SW 1271 (cell line): ENCODE results near the gene ZGRF1.
"Not testable (repeated sequence)": the region's sequence is repeated elsewhere in the genome, so short reads cannot be mapped to it uniquely, and the experiment has no call there.

Experiments used
- DNase-seq, 2 experiments: peaks; one replicate each; lab custom pipeline; 2025; lab: John Stamatoyannopoulos, UW

ZGRF1 gene

GRCh38 chr4:112515198-112516065 lies 121.3 kb downstream of the ZGRF1 start:
- DNase-seq = peak in 1 of 2 experiments; percentile 32

DNA sequence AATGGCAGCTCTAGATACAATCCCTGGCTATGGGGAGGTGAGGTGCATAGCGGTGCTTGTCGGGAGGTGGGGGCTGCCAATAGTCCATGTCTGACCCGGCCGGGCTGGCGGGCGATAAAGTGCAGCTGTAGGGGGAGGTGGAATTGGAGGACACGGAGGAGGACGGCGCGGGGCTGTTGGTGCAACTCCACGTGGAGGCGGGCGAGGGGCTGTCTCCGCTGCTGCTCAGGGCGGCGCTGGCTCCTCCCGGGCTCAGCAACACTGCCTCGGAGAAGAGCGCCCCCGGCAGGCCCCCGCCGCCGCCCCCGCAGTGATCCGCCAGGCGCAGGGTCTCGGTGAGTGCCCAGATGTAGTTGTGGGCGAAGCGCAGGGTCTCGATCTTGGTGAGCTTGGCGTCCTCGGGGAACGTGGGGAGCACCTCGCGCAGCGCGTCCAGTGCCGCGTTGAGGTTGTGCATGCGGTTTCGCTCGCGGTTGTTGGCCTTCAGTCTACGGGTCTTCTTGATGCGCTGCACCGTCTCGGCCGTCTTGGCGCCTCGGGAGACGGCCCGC lies 122.0 kb downstream of the ZGRF1 start:
- DNase-seq = peak in 1 of 2 experiments; percentile 15

DNA sequence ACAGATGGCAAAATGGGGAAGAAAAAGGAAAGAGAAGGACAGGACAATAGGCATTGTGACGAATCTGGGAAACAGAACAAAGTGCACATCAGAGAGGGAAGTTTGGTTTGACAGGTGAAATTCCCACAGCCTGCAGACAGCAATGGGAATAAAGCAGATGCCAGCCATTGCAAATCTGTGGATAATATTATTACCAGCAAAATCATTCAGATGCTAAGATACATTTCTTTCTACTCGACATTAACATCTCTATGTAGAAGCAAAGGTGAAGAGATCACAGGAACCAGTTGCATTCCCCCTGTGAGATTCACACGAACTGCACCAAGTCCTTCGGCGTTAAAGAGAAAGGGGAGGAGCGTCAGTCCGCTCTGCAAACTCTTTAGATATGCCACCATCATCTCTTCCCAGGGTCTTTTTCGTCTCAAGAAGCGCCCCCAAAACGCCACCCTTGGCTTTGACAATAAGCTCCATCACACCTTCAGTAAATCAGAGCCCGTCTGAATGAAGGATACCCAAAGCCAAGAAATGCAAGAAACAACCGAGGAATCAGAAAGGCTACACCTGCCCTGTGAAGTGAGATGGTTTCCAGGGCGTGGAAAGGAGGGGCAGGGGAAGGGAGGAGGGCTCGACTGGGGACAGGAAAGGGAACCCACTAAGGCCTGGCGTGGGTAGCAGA lies 122.6 kb downstream of the ZGRF1 start:
- DNase-seq = no peak

GRCh38 chr4:112511803-112512118 lies 124.9 kb downstream of the ZGRF1 start:
- DNase-seq = no peak

DNA sequence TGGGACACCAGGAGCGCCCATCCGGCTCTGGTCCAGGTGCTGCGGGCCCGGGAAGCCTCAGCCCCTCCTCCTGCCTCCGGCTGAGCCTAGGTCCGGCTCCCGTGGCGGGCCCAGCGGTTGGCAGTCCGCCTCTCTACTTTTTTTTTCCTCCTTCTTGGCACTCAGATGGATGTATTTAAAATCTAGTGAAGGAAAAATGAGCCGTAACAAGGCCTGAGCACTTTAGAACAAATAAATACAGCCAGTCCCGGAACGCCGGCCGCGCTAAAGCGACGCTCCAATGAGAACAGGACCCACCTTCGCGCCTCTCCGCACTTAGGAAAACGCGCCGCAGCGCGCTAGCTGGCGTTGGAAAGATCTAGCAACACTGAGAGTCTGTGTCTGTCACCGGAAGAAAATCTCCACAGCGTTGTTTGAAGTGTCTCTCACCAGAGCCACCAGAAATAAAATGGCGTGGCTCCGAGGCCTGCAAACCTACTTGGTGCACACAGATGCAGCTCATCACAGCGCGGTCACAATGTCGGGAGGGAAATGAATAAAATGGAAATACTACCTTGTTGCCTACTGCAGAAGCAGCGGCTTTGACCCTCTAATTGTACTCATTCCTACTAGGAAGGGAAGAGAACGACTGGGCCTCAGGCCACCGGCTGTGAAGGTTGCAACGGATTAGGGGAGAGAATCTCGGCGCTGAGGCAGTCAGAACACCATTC lies 125.5 kb downstream of the ZGRF1 start:
- no peak for DNase-seq

DNA sequence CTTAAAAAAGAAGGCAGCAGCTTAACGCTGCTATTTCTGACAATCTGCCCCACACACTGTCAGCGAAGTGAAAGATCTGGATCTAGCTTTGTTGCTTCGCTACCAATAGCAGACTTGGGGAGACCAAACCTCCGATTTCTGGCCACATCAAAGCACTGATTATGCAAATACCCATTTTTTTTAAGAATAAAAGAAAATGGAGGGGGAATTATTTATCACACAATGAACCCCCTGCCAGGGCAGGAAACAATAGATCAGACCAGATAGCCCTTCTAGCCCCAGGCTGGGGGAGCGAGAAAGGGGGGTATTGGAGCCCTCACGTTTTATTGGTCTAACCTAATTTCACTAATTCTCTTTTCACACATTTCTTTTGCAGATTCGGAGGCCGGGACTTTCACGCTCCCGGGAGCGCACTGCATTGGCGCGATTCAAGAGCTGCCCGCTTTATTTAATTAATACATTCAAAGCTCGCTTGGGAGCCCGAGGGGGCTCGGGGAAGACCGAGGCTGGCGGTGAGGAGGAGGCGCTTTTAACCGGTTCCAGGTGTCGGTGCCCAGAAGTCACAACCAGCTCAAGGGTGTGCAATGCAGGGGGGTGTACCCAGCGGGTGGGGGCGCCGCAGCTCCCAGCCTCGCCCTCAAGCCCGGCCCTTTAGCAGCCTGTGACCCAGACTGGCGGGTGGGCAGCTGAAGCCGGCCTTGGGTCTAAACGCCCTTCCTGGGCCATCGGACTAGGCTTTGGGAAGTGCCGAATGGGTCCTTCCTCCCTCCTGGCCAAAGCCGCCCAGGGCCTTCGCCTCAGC lies 126.2 kb downstream of the ZGRF1 start:
- no peak for DNase-seq

- DNase-seq = no peak
Observed at GRCh38 chr4:112509243-112510141, 127.2 kb downstream of the ZGRF1 start.

DNA sequence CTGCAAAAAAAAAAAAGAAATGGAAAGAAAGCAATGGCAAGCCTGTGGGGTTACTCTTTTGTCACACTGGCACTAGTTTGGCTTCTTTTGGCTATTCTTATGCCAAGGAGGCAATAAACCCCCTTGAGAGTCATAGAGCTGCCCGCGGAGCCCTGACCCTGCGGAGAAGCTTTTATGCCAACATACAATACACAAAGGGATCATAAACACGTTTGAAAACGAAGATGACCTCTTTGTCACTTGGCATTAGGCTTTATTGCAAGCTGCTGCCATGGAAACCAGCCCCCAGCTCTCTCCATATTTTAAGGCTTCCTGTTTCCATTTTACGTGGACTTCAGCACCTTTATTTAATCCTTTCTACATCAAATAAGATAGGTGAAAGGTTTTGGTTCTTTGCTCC lies 128.4 kb downstream of the ZGRF1 start:
- DNase-seq = no peak

GRCh38 chr4:112504807-112505206 lies 131.9 kb downstream of the ZGRF1 start:
- no peak for DNase-seq

GRCh38 chr4:112502871-112503270 lies 133.8 kb downstream of the ZGRF1 start:
- DNase-seq = no peak

DNA sequence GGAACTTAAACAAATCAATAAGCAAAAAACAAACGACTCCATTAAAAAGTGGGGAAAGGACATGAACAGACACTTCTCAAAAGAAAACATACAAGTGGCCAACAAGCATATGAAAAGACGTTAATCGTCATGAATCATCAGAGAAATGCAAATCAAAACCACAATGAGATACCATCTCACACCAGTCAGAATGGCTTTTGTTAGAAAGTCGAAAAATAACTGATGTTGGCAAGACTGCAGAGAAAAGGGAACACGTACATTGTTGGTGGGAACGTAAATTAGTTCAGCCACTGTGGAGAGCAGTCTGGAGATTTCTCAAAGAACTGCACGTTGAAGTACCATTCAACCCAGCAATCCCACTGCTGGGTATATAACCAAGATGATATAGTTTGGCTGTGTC lies 144.4 kb downstream of the ZGRF1 start:
- no peak for DNase-seq

- not testable (repeated sequence) for DNase-seq
Observed at GRCh38 chr4:112490808-112491207, 145.9 kb downstream of the ZGRF1 start.
